Hepatic stellate cell (primary cell): ENCODE measurements around the gene PRPF6.

Experiments
- DNase-seq: peaks from one replicate; pipeline ENCODE4 v3.0.0; 2011; ENCODE audit warnings: low spot score

PRPF6 gene

GRCh38 chr20:63945031-63945658 is 35.8 kb upstream of the PRPF6 start:
- no peak for DNase-seq

GRCh38 chr20:63945921-63946920 is 34.7 kb upstream of the PRPF6 start:
- DNase-seq = no peak

GRCh38 chr20:63946986-63947637 is 33.8 kb upstream of the PRPF6 start:
- DNase-seq = no peak

GRCh38 chr20:63947638-63948456 is 33.1 kb upstream of the PRPF6 start:
- DNase-seq = no peak

GRCh38 chr20:63950701-63951397 is 30.1 kb upstream of the PRPF6 start:
- no peak for DNase-seq

GRCh38 chr20:63951398-63952209 is 29.3 kb upstream of the PRPF6 start:
- no peak for DNase-seq

- DNase-seq = no peak
These were observed 28.8 kb upstream of the PRPF6 start for GRCh38 chr20:63952210-63952535.

GRCh38 chr20:63952769-63953168 is 28.2 kb upstream of the PRPF6 start:
- no peak for DNase-seq

GRCh38 chr20:63953764-63954429 is 27.0 kb upstream of the PRPF6 start:
- no peak for DNase-seq

GRCh38 chr20:63955281-63955826 is 25.6 kb upstream of the PRPF6 start:
- DNase-seq = peak; percentile 70

- peak; percentile 94 for DNase-seq
These were observed 24.9 kb upstream of the PRPF6 start, which contains the start of gene UCKL1 for GRCh38 chr20:63955827-63956663. Gene UCKL1, minus strand, starts transcription at chr20:63956416. Its CDS starts 44 bp downstream, at chr20:63956372.

- no peak for DNase-seq
These were observed 24.3 kb upstream of the PRPF6 start for GRCh38 chr20:63956664-63957003.

- DNase-seq = peak; percentile 80
These were observed 23.8 kb upstream of the PRPF6 start for GRCh38 chr20:63957004-63957689.

- DNase-seq = no peak
These were observed 23.1 kb upstream of the PRPF6 start for GRCh38 chr20:63957690-63958441.

GRCh38 chr20:63958471-63958870 is 22.5 kb upstream of the PRPF6 start:
- no peak for DNase-seq

- DNase-seq = no peak
These were observed 21.8 kb upstream of the PRPF6 start for GRCh38 chr20:63958964-63959698.

- DNase-seq = no peak
These were observed 21.2 kb upstream of the PRPF6 start for GRCh38 chr20:63959699-63960075.
